ENCODE data around the gene IL31RA. TPM values are rescaled to one million over a fixed set of nuclear protein-coding genes. Genes with fewer than 3 reads are reported as not detected.

Gene IL31RA
- total and polyA plus RNA-seq, 2 donors from 2014 or later = 0.44 TPM; not detected in 1

DNA sequence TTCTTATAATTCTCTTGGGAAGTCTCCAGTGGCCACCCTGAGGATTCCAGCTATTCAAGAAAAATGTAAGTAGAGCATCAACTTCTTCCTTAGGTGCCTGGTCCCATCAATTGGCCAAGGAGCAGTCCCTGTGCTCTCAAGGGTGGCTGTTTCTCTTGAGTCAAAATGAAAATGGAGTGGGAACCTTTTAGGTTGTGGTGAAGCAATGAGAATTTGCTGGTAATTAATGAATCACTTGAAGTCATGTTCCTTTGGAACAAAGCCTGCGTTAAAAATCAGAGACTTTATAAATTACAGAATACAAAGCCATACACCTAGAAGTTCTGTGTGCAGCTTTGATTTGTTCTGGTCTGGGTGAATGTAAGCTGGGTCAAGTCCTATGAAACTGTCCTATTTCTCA is 48.9 kb downstream of the IL31RA start:
- no peak for TF ChIP-seq CTCF (IDR thresholded peaks at IDR 0.05; ENCODE audit: borderline replicate concordance, extremely low read depth, insufficient read depth)
- H3K27me3 ChIP-seq (ENCODE audit: control insufficient read depth, insufficient read depth, low read length) = no peaks in the 10 kb centered on the region
- H3K9me3 ChIP-seq (ENCODE audit: control insufficient read depth in 2 of 3, insufficient read depth in 1 of 3, low read length in 3 of 3) = no peaks in the 10 kb centered on the region
- H3K4me3 ChIP-seq (ENCODE audit: low read length in 3 of 3) = no peak overlapping the region
- intact Hi-C loops (cut with DNase I) = no loop called here
- FAIRE-seq (no peak), DNase-seq (no peak)
- H3K27ac ChIP-seq (ENCODE audit: low read depth in 2 of 2, low read length in 2 of 2) = no peak overlapping the region
- H3K4me1 ChIP-seq (ENCODE audit: control insufficient read depth in 2 of 3, insufficient read depth in 2 of 3, low read depth in 1 of 3, low read length in 3 of 3) = no peaks in the 10 kb centered on the region
- no peaks in the 10 kb centered on the region for H3K36me3 ChIP-seq (ENCODE audit: control insufficient read depth in 2 of 3, insufficient read depth in 3 of 3, low read length in 3 of 3)
- no peak overlapping the region for H3K9ac ChIP-seq (ENCODE audit: low read length in 3 of 3)

GRCh38 chr5:55900776-55901175 is 49.6 kb downstream of the IL31RA start:
- no peak for DNase-seq
- Histone ChIP-seq H3K4me3 (ENCODE audit: low read length in 3 of 3) (no peak overlapping the region), H3K36me3 (ENCODE audit: control insufficient read depth in 2 of 3, insufficient read depth in 3 of 3, low read length in 3 of 3) (no peaks in the 10 kb centered on the region), H3K9me3 (ENCODE audit: control insufficient read depth in 2 of 3, insufficient read depth in 1 of 3, low read length in 3 of 3) (no peaks in the 10 kb centered on the region), H3K27ac (ENCODE audit: low read depth in 2 of 2, low read length in 2 of 2) (no peak overlapping the region), H3K27me3 (ENCODE audit: control insufficient read depth, insufficient read depth, low read length) (no peaks in the 10 kb centered on the region), H3K4me1 (ENCODE audit: control insufficient read depth in 2 of 3, insufficient read depth in 2 of 3, low read depth in 1 of 3, low read length in 3 of 3) (no peaks in the 10 kb centered on the region), H3K9ac (ENCODE audit: low read length in 3 of 3) (no peak overlapping the region)
- intact Hi-C loops (cut with DNase I) = no loop called here
- no peak for TF ChIP-seq CTCF (IDR thresholded peaks at IDR 0.05; ENCODE audit: borderline replicate concordance, extremely low read depth, insufficient read depth)
- no peak for FAIRE-seq

- DNase-seq (no peak), FAIRE-seq (no peak)
- TF ChIP-seq CTCF (IDR thresholded peaks at IDR 0.05; ENCODE audit: borderline replicate concordance, extremely low read depth, insufficient read depth) = no peak
- Histone ChIP-seq H3K4me1 (ENCODE audit: control insufficient read depth in 2 of 3, insufficient read depth in 2 of 3, low read depth in 1 of 3, low read length in 3 of 3) (no peaks in the 10 kb centered on the region), H3K4me3 (ENCODE audit: low read length in 3 of 3) (no peak overlapping the region), H3K27ac (ENCODE audit: low read depth in 2 of 2, low read length in 2 of 2) (no peak overlapping the region), H3K27me3 (ENCODE audit: control insufficient read depth, insufficient read depth, low read length) (no peaks in the 10 kb centered on the region), H3K36me3 (ENCODE audit: control insufficient read depth in 2 of 3, insufficient read depth in 3 of 3, low read length in 3 of 3) (no peaks in the 10 kb centered on the region), H3K9ac (ENCODE audit: low read length in 3 of 3) (no peak overlapping the region), H3K9me3 (ENCODE audit: control insufficient read depth in 2 of 3, insufficient read depth in 1 of 3, low read length in 3 of 3) (no peaks in the 10 kb centered on the region)
- intact Hi-C loops (cut with DNase I) = no loop called here
Measured at GRCh38 chr5:55902696-55903095, 51.5 kb downstream of the IL31RA start.

DNA sequence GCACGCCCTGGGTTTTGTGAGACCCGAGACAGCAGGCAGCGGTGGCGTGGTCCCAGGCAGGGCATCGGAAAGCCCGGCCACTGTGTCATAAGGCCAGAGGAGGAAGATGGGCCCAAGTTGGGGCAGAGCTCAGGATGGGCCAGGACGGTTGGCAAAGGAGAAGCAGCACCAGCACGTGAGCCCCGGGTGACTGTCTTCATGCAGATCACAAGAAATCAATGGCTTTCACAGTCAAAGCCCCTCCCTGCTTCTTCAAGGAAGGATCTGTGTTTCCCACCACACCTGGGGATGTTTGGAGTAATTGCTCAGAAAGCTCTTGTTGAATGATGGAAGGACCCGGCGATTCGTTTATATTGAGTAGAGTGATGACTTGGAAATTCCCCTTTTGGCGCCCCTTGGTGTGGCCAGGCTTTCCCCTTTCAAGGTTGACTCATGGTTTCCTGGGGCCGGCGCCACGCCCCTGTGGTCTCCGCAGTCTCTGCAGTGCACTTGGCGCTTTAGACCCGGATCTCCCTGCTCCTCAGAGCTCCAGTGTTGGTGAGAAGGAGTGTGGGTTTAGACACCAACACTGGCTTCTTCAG is 52.1 kb downstream of the IL31RA start:
- Histone ChIP-seq H3K4me3 (ENCODE audit: low read length in 3 of 3) (no peak overlapping the region), H3K27ac (ENCODE audit: low read depth in 2 of 2, low read length in 2 of 2) (no peak overlapping the region), H3K9me3 (ENCODE audit: control insufficient read depth in 2 of 3, insufficient read depth in 1 of 3, low read length in 3 of 3) (no peaks in the 10 kb centered on the region), H3K9ac (ENCODE audit: low read length in 3 of 3) (no peak overlapping the region), H3K36me3 (ENCODE audit: control insufficient read depth in 2 of 3, insufficient read depth in 3 of 3, low read length in 3 of 3) (no peaks in the 10 kb centered on the region), H3K27me3 (ENCODE audit: control insufficient read depth, insufficient read depth, low read length) (no peaks in the 10 kb centered on the region), H3K4me1 (ENCODE audit: control insufficient read depth in 2 of 3, insufficient read depth in 2 of 3, low read depth in 1 of 3, low read length in 3 of 3) (no peaks in the 10 kb centered on the region)
- no peak for DNase-seq
- intact Hi-C loops (cut with DNase I) = no loop called here
- no peak for FAIRE-seq
- TF ChIP-seq CTCF (IDR thresholded peaks at IDR 0.05; ENCODE audit: borderline replicate concordance, extremely low read depth, insufficient read depth) = no peak

Data from kidney (tissue), 14 donors.